Smooth muscle cell of the brain vasculature (primary cell): Measurements from ENCODE around the gene LIPE.
"Not testable (repeated sequence)": the region's sequence is repeated elsewhere in the genome, so short reads cannot be mapped to it uniquely, and the experiment has no call there.

Experiments used
- DNase-seq: peaks from one replicate; pipeline ENCODE4 v3.0.0-alpha.2; 2012; ENCODE audit warnings: low read depth, low spot score

The LIPE gene, protein sequence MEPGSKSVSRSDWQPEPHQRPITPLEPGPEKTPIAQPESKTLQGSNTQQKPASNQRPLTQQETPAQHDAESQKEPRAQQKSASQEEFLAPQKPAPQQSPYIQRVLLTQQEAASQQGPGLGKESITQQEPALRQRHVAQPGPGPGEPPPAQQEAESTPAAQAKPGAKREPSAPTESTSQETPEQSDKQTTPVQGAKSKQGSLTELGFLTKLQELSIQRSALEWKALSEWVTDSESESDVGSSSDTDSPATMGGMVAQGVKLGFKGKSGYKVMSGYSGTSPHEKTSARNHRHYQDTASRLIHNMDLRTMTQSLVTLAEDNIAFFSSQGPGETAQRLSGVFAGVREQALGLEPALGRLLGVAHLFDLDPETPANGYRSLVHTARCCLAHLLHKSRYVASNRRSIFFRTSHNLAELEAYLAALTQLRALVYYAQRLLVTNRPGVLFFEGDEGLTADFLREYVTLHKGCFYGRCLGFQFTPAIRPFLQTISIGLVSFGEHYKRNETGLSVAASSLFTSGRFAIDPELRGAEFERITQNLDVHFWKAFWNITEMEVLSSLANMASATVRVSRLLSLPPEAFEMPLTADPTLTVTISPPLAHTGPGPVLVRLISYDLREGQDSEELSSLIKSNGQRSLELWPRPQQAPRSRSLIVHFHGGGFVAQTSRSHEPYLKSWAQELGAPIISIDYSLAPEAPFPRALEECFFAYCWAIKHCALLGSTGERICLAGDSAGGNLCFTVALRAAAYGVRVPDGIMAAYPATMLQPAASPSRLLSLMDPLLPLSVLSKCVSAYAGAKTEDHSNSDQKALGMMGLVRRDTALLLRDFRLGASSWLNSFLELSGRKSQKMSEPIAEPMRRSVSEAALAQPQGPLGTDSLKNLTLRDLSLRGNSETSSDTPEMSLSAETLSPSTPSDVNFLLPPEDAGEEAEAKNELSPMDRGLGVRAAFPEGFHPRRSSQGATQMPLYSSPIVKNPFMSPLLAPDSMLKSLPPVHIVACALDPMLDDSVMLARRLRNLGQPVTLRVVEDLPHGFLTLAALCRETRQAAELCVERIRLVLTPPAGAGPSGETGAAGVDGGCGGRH

DNA sequence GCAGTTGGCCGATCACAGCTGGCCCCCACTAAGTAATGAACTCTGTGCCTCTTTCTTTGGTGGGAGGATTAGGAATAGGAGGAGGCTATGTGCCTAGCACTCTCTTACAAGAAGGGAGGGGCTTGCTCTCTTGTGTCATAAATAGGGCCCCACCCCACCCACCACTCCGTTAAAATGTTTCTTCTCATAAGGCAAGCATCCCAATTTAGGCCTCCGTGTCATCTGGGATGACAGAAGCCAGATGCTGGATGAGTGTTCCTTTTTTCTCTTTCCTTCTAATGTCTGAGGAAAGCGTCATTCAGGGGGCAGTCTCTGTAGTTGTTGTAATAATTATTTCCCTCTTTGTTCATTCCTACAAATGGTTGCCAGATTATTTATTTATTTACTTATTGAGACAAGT lies at the start of gene LIPE:
Gene LIPE, minus strand, starts transcription at position 76 of the 400 bp plus-strand sequence. CDS start 239 bp downstream, outside the sequence.
- no peak for DNase-seq

DNA sequence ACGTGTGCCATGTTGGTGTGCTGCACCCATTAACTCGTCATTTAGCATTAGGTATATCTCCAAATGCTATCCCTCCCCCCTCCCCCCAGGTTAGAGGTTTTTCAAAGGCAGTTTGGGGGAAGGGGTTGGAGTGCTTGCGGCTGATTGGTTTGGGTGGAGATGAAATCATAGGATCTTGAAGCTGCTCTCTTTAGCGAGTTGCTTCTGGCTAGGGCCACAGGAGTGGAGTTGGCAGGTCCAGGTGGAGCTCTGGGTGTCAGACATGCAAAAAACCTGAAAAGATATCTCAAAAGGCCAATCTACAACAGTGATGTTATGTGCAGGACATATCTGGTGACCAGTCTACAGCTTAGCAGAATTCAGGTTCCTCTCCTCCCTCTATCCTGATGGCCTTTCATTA lies 48.2 kb upstream of the LIPE start:
- no peak for DNase-seq

DNA sequence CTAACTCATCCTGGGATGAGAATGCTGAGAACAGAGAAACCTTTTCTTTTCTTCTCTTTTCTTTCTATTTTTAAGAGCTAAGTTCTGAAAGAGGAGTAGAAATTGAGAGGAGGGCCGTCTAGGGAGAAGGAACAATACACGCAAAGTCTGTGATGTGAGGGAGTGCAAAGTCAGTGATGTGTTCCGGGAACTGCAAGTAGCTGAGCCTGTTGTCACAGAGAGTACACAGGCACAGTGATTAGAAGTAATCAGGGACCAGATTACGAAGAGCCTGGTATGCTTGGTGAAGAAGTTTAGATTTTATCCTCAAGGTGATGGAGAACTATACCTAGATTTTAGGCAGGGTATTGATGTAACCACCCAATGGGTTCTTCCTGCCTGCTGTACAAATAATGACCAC lies 47.6 kb upstream of the LIPE start:
- DNase-seq: no peak

DNA sequence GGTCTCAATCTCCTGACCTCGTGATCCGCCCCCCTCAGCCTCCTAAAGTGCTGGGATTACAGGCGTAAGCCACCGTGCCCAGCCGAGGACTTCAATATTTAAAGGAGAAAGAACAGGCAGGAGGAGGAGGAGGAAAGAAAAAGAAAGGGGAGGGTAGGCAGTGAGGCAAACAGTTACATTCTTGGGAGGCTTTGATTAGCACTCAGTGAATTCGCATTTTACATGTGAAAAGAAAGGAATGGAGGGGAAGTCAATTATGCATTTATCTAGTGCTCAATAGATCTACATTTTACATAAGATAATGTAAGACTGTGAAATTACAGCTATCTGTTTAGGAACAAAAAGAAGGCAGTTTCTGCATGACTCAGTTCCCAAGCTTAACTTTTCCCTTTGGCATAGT lies 46.5 kb upstream of the LIPE start:
- no peak for DNase-seq

DNA sequence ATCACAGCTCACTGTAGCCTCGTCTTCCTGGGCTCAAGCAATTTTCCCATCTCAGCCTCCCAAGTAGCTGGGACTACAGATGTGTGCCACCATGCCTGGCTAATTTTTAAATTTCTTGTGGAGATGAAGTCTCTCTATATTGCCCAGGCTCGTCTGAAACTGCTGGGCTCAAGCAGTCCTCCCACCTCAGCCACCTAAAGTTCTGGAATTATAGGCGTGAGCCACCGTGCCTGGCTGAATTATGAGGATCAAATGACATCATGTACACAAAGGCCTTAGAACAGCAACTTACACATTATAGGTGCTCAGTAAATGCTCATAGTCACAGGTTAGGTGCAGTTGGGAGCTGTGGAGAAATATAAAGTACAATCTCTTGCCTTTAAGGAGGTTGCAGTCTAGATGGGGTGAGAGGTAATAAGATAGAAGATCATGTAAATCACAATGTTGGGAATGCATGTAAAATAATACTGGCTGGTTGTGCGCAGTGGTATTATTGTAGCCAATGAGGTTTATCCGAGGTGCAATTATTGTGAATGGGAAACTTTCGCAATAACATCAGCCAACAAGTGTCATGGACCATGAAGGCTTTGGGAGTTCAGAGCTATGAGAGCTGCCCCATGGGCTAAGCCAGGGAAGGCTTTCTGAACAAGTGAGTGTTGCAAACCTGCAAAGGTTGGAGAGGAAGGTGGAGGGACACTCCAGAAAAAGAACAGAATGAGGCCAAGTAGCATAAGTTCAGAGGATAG lies 45.4 kb upstream of the LIPE start:
- no peak for DNase-seq

DNA sequence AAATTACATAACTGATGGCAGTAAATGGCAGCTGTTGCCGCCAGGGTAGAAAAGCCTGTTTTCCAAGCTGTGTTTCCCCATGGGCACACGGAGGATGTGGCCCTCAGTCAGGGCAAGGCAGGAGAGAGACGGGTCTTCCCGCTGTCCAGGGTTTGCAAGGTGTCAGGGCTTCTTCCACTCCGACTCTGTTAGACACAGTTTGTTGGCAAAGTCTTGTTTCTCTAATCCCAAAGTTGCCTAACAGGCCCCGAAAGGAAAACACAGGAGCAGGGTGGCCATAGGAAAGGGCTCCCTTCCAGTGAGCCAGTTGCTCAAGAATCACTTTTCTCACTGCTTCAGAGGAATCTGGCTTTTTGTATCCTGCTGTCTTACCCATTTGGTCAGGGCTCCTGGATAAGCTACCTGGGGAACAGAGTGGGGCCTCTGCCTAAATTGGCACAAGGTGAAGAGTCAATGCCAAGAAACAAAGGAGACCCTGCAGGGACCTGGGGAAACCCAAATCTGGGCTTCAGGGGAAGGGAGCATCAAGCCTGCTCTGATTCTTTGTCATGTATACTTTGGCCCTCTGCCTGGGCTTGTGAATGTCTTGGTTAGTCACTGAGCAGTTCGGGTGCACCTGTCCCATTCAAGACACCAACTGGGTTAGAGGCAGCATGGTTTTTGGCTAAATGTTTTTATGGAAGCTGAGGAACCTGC lies 44.5 kb upstream of the LIPE start:
- no peak for DNase-seq

DNA sequence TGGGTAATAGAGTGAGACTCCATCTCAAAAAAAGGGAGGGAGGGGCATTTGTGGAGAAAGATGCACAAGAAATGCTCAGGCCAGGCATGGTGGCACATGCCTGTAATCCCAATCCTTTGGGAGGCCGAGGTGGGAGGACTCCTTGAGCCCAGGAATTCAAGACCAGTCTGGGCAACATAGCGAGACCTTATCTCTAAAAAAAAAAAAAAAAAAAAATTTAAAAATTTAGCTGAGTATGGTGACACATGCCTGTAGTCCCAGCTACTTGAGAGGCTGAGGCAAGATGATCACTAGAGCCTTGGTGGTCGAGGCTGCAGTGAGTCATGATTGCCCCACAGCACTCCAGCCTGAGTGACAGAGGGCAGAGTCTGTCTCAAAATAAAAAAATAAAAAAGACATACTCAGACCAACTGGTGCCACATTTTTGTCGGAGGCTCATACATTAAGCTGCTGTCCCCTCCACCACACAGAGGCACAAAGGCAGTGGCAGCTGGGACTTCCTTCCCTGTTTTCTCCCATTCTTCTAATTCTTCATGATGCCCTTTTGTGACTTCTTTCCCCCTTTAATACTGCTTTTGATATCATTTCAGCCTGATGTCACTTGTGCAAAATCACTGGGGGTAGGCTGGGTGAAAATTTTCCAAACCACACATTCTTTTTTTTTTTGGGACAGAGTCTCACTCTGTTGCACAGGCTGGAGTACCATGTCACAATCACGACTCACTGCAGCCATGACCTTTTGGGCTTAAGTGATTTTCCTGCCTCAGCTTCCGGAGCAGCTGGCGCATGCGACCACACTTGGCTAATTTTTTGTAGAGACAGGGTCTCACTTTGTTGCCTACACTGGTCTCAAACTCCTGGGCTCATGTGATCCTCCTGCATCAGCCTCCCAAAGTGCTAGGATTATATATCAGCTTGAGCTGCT lies 42.4 kb upstream of the LIPE start:
- no peak for DNase-seq

DNA sequence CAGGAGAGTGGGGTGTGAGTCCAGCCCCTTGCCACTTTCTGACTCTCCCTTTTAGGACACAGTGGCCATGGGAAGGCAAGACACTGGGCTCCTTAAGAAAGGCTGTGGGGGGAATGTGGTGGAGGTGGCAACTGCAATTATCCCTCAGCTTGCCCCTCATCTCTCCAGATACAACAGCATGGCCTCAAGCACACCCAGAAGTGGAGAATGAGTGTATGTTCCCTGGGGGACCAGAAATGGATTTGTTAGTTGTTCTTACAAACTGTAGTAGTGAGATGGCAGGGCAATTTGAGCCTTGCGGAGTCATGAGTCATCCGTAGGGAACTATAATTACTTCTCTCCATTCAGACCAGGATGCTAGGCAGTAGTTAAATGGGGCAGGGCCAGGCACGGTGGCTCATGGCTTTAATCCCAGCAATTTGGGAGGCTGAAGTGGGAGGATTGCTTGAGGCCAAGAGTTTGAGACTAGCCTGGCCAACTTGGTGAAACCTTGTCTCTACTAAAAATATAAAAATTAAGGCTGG lies 41.1 kb upstream of the LIPE start:
- DNase-seq: peak; percentile 43

DNA sequence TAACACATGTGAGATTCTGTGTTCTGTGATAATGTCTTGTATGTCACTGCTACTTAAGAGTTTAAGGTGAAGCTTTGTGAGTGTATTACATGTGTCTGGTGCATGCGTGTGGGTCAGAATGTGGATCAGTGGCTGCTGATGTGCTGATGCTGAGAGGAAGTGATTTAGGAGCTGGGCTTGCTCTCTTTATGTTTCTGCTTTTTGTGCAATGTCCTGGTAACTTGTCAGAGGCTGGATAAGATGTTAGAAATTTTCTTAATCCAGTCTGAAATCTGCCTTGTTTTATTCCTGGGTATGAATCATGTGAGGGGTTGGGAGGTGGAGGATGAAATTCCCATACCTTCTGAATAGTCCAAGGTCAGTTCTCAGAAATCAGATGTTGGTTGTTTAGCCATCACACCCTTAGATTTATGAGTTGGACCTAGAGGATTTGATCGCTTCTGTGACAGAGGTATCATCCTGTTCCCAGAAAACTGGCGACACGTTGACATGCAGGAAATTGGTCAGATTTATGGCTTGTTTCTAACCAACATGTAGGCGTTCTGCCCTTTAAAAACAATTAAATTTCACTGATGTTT lies 40.1 kb upstream of the LIPE start:
- DNase-seq: no peak

DNA sequence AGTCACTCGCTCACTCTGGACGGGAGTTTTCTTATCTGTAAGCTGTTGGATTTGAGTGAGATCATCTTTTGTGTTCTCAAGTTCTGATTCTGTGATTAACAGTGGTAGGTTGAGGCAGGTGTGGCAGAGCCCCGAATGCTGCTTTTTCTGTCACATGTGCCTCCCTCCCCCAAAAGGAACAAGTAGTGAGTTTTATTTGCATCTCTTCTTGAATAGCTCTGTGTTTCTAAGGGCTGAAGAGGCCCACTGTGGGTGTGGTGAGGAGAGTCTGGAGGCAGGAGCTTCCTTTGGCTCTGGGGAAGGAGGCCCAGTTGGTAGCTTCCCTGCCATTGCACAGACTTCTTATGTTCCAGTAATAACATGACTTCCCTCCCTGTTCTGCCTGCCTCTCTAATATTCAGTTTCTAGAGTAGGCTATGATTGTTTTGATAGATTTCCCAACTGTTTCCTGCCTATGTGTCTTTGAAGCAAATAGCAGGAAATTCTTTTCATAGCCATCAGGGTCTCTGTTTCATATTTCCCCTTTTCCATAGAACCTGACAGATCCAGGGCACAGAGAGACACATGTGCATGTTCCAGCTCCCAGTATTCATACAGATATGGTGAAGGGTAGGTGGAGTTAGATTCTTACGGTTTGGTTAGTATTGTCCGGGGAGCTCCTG lies 39.5 kb upstream of the LIPE start:
- no peak for DNase-seq

DNA sequence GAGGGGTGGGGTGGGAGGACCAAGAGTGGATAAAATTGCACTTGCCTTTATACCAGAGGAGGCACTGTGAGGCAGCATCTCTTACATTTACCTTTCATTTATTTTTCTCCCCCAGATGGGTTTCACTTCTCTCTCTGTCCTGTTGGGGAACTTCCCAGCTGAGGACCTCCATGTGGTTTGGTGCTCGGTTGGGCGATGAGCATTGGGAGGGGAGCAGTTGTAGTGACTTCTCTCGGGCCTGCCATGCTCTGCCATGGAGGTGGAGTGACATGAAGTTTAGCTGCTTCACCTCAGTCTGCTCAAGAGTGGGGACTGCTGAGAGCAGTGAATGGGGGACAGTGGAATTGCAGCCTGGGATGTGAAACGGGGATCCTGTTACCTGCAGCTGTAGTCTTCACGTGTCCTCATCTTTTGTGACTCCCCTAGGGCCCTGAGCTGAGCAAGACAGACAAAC lies 38.7 kb upstream of the LIPE start:
- no peak for DNase-seq

DNA sequence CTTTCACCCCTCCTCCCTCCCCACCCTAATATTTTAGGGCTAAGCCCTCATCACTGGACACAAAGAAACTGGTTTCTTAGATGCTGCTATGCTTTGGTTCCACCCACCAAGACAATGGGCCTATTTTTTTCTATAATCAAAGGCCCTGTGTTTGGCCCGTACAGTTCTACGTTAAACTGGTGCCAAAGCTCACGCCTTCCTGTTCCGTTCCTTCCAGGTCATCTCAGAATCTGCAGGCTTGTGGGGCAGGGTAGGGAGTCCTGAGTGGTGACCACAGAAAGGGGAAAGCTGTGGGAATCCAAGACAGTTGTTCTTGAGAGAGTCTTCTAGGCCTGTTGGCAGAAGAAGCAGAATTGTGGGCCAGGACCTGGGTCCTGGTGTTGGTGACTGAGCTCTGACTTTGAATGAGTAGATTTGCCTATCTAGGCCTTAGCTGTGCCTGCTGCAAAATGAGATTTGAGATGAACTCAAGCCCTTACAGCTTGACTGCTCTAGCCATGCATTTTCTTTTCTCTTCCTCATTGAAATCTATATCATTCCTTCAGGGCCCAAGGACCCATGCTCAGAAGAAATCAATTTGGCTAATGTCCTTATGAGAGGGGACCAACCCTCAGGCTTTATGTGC lies 34.6 kb upstream of the LIPE start:
- DNase-seq: no peak

DNA sequence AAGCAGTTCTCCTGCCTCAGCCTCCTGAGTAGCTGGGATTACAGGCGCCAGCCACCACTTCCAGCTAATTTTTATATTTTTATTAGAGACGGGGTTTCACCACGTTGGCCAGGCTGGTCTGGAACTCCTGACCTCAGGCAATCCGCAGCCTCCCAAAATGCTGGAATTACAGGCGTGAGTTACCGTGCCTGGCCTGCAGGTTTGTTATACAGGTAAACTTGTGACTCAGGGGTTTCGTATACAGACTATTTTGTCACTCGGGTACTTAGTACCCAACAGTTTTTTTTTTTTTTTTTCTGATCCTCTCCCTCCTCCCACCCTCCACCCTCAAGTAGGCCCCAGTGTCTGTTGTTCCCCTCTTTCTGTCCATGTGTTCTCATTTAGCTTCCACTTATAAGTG lies 34.0 kb upstream of the LIPE start:
- DNase-seq: not testable (repeated sequence)

DNA sequence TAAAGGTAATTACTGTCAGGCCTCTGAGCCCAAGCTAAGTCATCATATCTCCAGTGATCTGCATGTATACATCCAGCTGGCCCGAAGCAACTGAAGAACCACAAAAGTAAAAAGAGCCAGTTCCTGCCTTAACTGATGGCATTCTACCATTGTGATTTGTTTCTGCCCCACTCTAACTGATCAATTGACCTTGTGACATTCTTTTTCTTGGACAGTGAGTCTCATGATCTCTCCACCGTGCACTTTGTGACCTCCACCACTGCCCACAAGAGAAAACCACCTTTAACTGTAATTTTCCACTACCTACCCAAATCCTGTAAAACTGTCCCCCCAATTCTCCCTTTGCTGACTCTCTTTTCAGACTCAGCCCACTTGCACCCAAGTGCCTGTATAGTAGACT lies 32.7 kb upstream of the LIPE start:
- DNase-seq: no peak

DNA sequence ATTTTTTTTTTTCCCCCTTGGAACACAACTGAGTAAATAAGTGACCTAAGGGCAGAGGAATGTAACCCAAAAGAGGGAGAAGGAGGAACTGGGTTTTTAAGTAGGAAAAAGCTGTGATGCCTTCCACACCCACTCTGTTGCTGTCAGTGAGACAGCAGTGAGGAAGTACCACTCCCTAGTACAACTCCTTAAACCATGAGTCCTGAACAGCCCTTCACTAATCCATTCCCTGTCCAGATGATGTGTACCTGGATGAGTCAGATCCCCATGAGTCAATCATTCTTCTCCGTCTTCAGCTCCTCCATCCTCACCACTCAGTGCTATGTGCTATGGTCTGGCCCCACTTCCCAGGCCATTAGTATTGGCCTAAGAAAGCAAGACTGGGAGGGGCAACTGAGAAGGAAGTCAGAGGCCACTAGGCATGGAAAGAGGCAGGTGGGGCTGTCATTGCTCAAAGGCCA lies 28.5 kb upstream of the LIPE start:
- DNase-seq: no peak

DNA sequence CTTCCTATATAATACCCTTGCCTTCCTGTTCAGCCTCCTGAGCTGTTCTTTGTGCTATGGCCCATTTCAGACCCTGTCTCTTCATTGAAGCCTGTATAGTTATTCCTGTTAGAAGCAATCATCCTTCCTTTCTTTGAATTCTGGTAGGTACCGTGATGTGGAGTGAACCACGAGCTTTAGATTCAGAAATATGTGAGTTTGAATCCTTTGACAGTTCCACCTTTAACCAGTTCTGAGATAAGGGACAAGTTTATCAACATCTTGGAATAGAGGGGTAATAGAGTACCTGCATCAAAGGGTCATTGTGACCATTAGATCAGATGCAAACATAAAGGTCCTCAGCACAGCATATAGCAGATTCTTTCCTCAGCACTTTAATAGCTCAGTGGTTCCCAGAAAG lies 27.9 kb upstream of the LIPE start:
- DNase-seq: no peak

DNA sequence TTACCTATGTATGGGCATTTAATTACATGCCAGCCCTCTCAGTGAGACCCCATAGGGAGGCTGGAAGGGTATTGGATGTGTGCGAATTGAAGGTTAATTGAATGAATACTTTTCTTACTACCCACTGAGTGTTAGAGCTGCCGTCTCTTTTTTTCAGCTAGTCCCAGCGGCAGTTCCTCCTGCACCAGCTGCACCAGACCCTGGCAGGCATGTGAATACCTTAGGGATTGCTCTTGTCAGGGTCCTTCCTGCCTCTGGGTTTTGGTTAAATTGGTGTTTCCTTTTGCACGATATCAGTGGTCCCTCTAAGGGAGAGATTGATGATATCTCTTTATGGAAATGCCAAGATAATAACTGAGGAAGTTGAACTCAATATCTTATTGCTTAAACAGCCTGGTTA lies 25.4 kb upstream of the LIPE start:
- DNase-seq: no peak

DNA sequence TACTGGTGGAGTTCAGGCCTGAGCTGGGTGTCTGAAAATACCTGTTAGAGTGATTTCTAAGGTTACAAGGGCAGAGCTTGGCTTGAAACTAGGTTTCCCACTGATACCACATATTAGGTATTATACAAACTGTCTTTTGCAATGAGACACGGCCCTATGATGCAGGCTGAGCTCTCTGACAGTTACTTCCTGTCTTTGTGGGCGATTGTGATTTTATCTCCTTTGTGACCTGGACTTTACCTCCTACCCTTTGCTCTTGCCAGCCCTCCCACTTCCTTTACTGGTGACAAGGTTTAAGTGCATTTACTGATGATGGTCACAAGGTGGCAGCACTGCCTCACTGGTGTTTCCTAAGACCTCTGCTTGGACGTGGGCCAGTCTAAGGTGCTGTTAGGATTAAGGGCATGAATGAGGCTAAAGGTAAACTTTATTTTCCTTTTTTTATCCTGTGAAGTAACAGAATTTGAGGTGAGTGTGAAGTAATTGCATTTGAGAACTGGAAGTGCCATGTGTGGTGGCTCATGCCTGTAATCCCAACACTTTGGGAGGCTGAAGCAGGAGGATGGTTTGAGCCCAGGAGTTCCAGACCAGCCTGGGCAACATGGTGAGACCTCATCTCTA lies 23.2 kb upstream of the LIPE start:
- peak; percentile 70 for DNase-seq
